Heart right ventricle (tissue), 16 donors: Measurements from ENCODE around the gene FGF14. TPM values are rescaled to one million over a fixed set of nuclear protein-coding genes. Genes with fewer than 3 reads are reported as not detected.

Experiments
- ATAC-seq, 8 donors: fragments of 200-7000 bp; cut with Tn5 transposase; one replicate each; pipeline ENCODE4 v1.9.1; 2020; ENCODE audit warnings: mild to moderate bottlenecking in 8 of 8, moderate library complexity in 8 of 8, moderate number of reproducible peaks in 1 of 8
- DNase-seq, 2 donors: peaks; one replicate each; pipeline ENCODE4 v3.0.0-alpha.2; 2020
- H3K27ac ChIP-seq, 10 donors: fragments of 200-600 bp; sonication (generic) in 2 of 10; one replicate each; pipeline versions ENCODE4 v1.5.0 to v1.8.0; 2020 to 2022; ENCODE audit warnings: mild to moderate bottlenecking in 3 of 10
- H3K27me3 ChIP-seq, 7 donors: fragments of 200-600 bp; one replicate each; pipeline ENCODE4 v1.8.0; 2021 to 2022; ENCODE audit warnings: mild to moderate bottlenecking in 2 of 7
- H3K36me3 ChIP-seq, 9 donors: fragments of 200-600 bp; sonication (generic) in 1 of 9; one replicate each; pipeline versions ENCODE4 v1.5.0 to v1.8.0; 2020 to 2022; ENCODE audit warnings: mild to moderate bottlenecking in 2 of 9
- H3K4me1 ChIP-seq, 9 donors: fragments of 200-600 bp; sonication (generic) in 1 of 9; one replicate each; pipeline versions ENCODE4 v1.5.0 to v1.8.0; 2020 to 2022; ENCODE audit warnings: mild to moderate bottlenecking in 4 of 9
- H3K4me3 ChIP-seq, 10 donors: fragments of 200-600 bp; sonication (generic) in 2 of 10; one replicate each; pipeline versions ENCODE4 v1.5.0 to v1.8.0; 2020 to 2022; ENCODE audit warnings: mild to moderate bottlenecking in 7 of 10, moderate library complexity in 2 of 10
- H3K9me3 ChIP-seq, 11 donors: fragments of 200-600 bp in 10 of 11; sonication (generic) in 2 of 11; one replicate each; pipeline versions ENCODE4 v1.5.0 to v1.8.0; 2013 to 2022; ENCODE audit warnings: mild to moderate bottlenecking in 2 of 11, control low read depth in 1 of 11, moderate library complexity in 1 of 11
- CTCF ChIP-seq, 9 donors: fragments of 200-600 bp; sonication (generic) in 2 of 9; IDR thresholded peaks; one replicate each; pipeline versions ENCODE4 v1.5.0 to v1.8.0; 2021 to 2022; ENCODE audit warnings: antibody characterized with exemption in 9 of 9, mild to moderate bottlenecking in 5 of 9, moderate library complexity in 1 of 9
- WGBS, 2 donors: extraction: QIAGEN DNeasy Blood & Tissue Kit; methylation state at CpG; one replicate each; pipeline ENCODE4 v1.1.7; 2013; ENCODE audit warnings: inconsistent platforms in 1 of 2; 5-methylcytosine and 5-hydroxymethylcytosine counted together
- intact Hi-C, 10 donors: fragments of 100-400 bp; cut with DNase I; formaldehyde crosslinking; loops; one replicate each; pipeline versions ENCODE4 v1.11.1 to v1.14.2; 2022
- polyA plus RNA-seq, 2 donors: library from polyadenylated mRNA; stranded (reverse); fragments of 200-250 nt; gene quantifications; one replicate each; pipeline ENCODE4 v1.2.3, GENCODE V29; 2013
- total RNA-seq, 10 donors: library from RNA; stranded (reverse); fragmentation: NEBNext Ultra II Directional in 3 of 10; extraction: Animal tissue kit (Norgen Biotek cat#: 25700) in 3 of 10; gene quantifications; one replicate each; pipeline versions ENCODE4 v1.2.1 to v1.2.4, GENCODE V29; 2021 to 2023
- donor health status: Arrhythmogenic right ventricular cardiomyopathy.
- donor health status: ischemic (EF 13 %, LVEDD 7.1; RV severe dilation, severe dysfunction).
- donor health status: healthy with polysubstance abuse.
- donor health status: DM: no; HTN: yes; CAD: no.
- donor health status: DM: no; HTN: no; CAD: no.
- donor health status: ischemic (EF 25% LVEDD 6.9; RV normal size, moderate dysfunction).
- donor health status: ischemic (EF 25% LVEDD 5.7; RV mildly dilated, moderate dysfunction).
- donor health status: healthy.
- donor health status: DM: yes; HTN: yes; CAD: no.
- donor health status: Ischemic cardiomyopathy.
- donor health status: ischemic (EF 35%, LVEDD 5.7; RV mildly dilated, moderate dysfunction).
- donor health status: nonischemic (EF 11% LVEDD 7.7; RV severe dilation, severe dysfunction).
- donor health status: DM: yes; HTN: yes; CAD: no.
- donor health status: PGD.
- donor health status: ischemic (EF 29% LVEDD 5.4; RV normal size, mild dysfunction).
- donor health status: nonischemic (EF 23%, LVEDD 6.1; RV moderate dilation, normal function).

The FGF14 gene
- total and polyA plus RNA-seq, 12 donors = 0.20 to 7.8 (median 5.3) TPM

GRCh38 chr13:102237230-102237629 is 164.6 kb downstream of the FGF14 start:
- no peak for TF ChIP-seq CTCF (IDR thresholded peaks at IDR 0.05)
- 60 to 65% methylated on average over 6 of the region's 6 CpGs for WGBS, 2 donors
- H3K27me3 ChIP-seq = no peaks in the 10 kb centered on the region
- no peak for ATAC-seq
- H3K27ac ChIP-seq = no peak overlapping the region
- intact Hi-C loops = loop anchor here in 1 of 10 donors (10.0 kb wide), 1 partner anchor 58 kb away; no protein-coding TSS in a partner anchor
- no peak for DNase-seq
- H3K36me3 ChIP-seq = no peaks in the 10 kb centered on the region
- no peaks in the 10 kb centered on the region for H3K4me1 ChIP-seq
- H3K4me3 ChIP-seq = no peak overlapping the region
- H3K9me3 ChIP-seq = no peaks in the 10 kb centered on the region

DNA sequence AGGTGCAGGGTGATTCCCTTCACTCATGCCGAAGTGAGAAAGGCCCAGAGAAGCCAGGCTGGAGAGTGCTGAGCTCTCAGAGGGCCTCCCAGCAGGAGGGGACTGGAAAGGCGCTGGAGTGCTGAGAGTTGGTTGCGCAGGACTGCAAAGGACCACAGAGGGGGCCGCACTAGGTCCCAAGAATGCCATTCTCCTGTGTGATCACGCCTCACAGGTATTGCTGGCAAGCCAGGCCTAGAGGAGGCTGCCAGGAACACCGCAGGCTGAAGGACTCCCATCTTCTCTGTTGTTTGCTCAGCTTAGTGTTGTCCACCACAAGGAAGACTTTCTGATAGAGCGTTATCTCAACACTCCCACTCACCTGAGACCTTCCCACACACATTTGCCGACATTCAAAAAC is 165.0 kb downstream of the FGF14 start:
- intact Hi-C loops = loop anchor here in 1 of 10 donors (10.0 kb wide), 1 partner anchor 58 kb away; no protein-coding TSS in a partner anchor
- no peaks in the 10 kb centered on the region for H3K9me3 ChIP-seq
- no peak for ATAC-seq
- 78 to 82% methylated on average over 8 of the region's 8 CpGs for WGBS, 2 donors
- H3K27ac ChIP-seq = no peak overlapping the region
- no peak for DNase-seq
- H3K4me1 ChIP-seq = no peaks in the 10 kb centered on the region
- no peak overlapping the region for H3K4me3 ChIP-seq
- TF ChIP-seq CTCF (IDR thresholded peaks at IDR 0.05) = no peak
- H3K27me3 ChIP-seq = no peaks in the 10 kb centered on the region
- H3K36me3 ChIP-seq = no peaks in the 10 kb centered on the region

DNA sequence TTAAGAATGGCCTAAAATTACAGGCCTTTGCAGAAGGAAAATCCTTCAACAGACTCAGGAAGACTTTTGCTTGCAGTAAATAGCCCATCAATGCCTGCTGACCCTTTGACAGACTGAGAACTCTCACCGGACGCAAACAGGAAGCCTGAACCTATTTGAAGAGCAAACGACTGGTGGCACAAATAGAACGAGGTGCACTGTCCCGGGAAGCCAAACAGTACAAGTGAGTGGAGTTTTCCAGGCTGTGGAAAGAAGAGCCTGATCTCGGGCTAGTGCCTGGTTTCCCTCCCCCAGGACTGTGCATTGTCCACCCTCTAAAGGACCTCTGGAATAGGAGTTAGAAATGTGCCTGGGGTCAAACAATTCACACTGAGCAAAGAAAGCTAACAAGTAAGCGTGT is 165.5 kb downstream of the FGF14 start:
- ATAC-seq (peak in 1 of 8 donors; percentile 22), DNase-seq (no peak)
- no peak overlapping the region for H3K27ac ChIP-seq
- WGBS, 2 donors = 52 to 58% methylated on average over 7 of the region's 7 CpGs
- H3K27me3 ChIP-seq = no peaks in the 10 kb centered on the region
- intact Hi-C loops = loop anchor here in 1 of 10 donors (10.0 kb wide), 1 partner anchor 58 kb away; no protein-coding TSS in a partner anchor
- no peak for TF ChIP-seq CTCF (IDR thresholded peaks at IDR 0.05)
- H3K9me3 ChIP-seq = no peaks in the 10 kb centered on the region
- no peak overlapping the region for H3K4me3 ChIP-seq
- H3K36me3 ChIP-seq = no peaks in the 10 kb centered on the region
- no peaks in the 10 kb centered on the region for H3K4me1 ChIP-seq

- Histone ChIP-seq H3K36me3 (no peaks in the 10 kb centered on the region), H3K27ac (no peak overlapping the region), H3K27me3 (no peaks in the 10 kb centered on the region), H3K4me3 (no peak overlapping the region), H3K4me1 (no peaks in the 10 kb centered on the region), H3K9me3 (no peaks in the 10 kb centered on the region)
- WGBS, 2 donors = 63 to 73% methylated on average over 1 of the region's 1 CpG
- no peak for DNase-seq
- no peak for TF ChIP-seq CTCF (IDR thresholded peaks at IDR 0.05)
- ATAC-seq = no peak
- intact Hi-C loops = loop anchor here in 1 of 10 donors (10.0 kb wide), 1 partner anchor 59 kb away; no protein-coding TSS in a partner anchor
These were observed 166.2 kb downstream of the FGF14 start for GRCh38 chr13:102235689-102236088.
